Progenitor cell of endocrine pancreas (in vitro differentiated cells): ENCODE measurements around the gene PTPRK. TPM values are rescaled to one million over a fixed set of nuclear protein-coding genes. Genes with fewer than 3 reads are reported as not detected.
"Not testable (repeated sequence)": the region's sequence is repeated elsewhere in the genome, so short reads cannot be mapped to it uniquely, and the experiment has no call there.

Experiments used
- DNase-seq: peaks from one replicate; pipeline ENCODE4 v3.0.0; 2021; ENCODE audit warnings: low spot score; ENCODE audit not compliant: unreplicated experiment
- H3K27ac Mint-ChIP-seq: 2 replicates; pipeline ENCODE4 v1.8.0; 2021; ENCODE audit warnings: mild to moderate bottlenecking, moderate library complexity, mixed read lengths
- H3K27me3 Mint-ChIP-seq: 2 replicates; pipeline ENCODE4 v1.8.0; 2021; ENCODE audit warnings: mixed read lengths
- H3K36me3 Mint-ChIP-seq: 2 replicates; pipeline ENCODE4 v1.8.0; 2022; ENCODE audit warnings: mixed read lengths; ENCODE audit not compliant: insufficient read depth
- H3K4me1 Mint-ChIP-seq: 2 replicates; pipeline ENCODE4 v1.8.0; 2021; ENCODE audit warnings: low read depth, mixed read lengths
- H3K4me3 Mint-ChIP-seq: 2 replicates; pipeline ENCODE4 v1.8.0; 2021; ENCODE audit warnings: low read depth, mild to moderate bottlenecking, moderate library complexity, mixed read lengths
- H3K9me3 Mint-ChIP-seq: 2 replicates; pipeline ENCODE4 v1.8.0; 2021; ENCODE audit warnings: low read depth, mixed read lengths
- total RNA-seq: library from RNA; stranded (reverse); gene quantifications from 2 replicates; pipeline ENCODE4 v1.2.1, GENCODE V29; 2021
- TF ChIP-seq, protein P1 (sequence below): fragments of 200-600 bp; sonication (generic); IDR thresholded peaks from one replicate; pipeline ENCODE4 v1.5.0; 2021; ENCODE audit warnings: antibody characterized with exemption, mild to moderate bottlenecking; ENCODE audit not compliant: unreplicated experiment

PTPRK gene
- total RNA-seq, 1 donor from 2014 or later: 86.2 TPM

DNA sequence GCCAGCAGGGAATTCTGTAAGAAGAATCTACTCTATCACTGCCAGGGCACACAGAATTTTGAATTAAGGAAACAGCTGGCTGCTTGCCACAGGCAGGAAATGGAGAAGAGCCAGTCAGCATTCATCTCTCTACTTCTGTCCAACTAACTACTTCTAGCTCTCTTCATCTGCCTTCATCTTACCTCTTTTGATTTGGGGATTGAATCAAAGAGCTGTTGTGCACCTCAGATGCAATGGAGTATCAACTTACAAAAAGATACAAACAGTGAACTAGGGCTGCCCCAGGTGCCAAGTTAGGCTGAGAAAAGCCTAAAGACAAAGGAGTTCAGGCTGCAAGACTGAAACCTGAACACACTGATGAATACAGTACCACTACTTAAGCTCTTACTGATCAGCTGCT lies 82.0 kb downstream of the PTPRK start:
- H3K4me1 Mint-ChIP-seq: peaks cover 9% of the 10 kb centered on the region
- no peak for DNase-seq
- H3K36me3 Mint-ChIP-seq: peaks cover 3% of the 10 kb centered on the region
- TF ChIP-seq, protein P1, sequence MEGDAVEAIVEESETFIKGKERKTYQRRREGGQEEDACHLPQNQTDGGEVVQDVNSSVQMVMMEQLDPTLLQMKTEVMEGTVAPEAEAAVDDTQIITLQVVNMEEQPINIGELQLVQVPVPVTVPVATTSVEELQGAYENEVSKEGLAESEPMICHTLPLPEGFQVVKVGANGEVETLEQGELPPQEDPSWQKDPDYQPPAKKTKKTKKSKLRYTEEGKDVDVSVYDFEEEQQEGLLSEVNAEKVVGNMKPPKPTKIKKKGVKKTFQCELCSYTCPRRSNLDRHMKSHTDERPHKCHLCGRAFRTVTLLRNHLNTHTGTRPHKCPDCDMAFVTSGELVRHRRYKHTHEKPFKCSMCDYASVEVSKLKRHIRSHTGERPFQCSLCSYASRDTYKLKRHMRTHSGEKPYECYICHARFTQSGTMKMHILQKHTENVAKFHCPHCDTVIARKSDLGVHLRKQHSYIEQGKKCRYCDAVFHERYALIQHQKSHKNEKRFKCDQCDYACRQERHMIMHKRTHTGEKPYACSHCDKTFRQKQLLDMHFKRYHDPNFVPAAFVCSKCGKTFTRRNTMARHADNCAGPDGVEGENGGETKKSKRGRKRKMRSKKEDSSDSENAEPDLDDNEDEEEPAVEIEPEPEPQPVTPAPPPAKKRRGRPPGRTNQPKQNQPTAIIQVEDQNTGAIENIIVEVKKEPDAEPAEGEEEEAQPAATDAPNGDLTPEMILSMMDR: no peak
- no peak overlapping the region for H3K4me3 Mint-ChIP-seq
- no peaks in the 10 kb centered on the region for H3K27me3 Mint-ChIP-seq
- H3K27ac Mint-ChIP-seq: no peak overlapping the region
- H3K9me3 Mint-ChIP-seq: peaks cover 4% of the 10 kb centered on the region

DNA sequence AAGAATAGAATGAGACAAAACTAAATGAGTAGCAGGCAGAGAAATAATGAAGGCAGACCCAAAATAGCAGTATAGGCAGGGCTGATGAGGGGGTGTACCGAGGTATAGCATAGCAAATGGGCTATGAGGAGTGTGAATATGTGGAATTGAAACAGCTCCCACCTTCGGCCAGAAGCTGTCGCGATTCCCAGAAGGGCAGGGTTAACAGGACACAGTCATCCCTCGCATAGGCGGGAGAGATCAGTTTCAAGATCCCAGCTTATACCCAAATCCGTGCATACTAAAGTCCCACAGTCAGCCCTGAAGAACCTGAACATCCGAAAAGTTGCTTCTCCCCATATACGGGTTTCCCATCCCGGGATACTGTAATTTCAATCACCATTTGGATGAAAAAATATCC lies 82.7 kb downstream of the PTPRK start:
- TF ChIP-seq, protein P1: no peak
- no peak overlapping the region for H3K4me3 Mint-ChIP-seq
- peaks cover 4% of the 10 kb centered on the region for H3K9me3 Mint-ChIP-seq
- peak overlapping the region; percentile 29 for H3K27ac Mint-ChIP-seq
- DNase-seq: no peak
- peaks cover 5% of the 10 kb centered on the region for H3K4me1 Mint-ChIP-seq
- H3K27me3 Mint-ChIP-seq: no peaks in the 10 kb centered on the region
- H3K36me3 Mint-ChIP-seq: peaks cover 3% of the 10 kb centered on the region

DNA sequence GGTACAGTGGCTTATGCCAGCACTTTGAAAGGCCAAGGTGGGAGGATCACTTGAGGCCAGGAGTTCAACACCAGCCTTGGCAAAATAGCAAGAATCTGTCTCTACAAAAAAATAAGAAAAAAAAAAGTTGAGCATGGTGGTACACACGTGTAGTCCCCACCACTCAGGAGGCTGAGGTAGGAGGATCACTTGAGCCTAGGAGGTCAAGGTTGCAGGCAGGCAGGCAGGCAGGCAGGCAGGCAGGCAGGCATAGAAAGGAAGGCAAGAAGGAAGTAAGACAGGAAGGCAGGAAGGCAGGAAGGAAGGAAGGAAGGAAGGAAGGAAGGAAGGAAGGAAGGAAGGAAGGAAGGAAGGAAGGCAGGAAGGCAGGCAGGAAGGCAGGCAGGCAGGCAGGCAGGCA lies 85.6 kb downstream of the PTPRK start:
- not testable (repeated sequence) for H3K4me3 Mint-ChIP-seq

DNA sequence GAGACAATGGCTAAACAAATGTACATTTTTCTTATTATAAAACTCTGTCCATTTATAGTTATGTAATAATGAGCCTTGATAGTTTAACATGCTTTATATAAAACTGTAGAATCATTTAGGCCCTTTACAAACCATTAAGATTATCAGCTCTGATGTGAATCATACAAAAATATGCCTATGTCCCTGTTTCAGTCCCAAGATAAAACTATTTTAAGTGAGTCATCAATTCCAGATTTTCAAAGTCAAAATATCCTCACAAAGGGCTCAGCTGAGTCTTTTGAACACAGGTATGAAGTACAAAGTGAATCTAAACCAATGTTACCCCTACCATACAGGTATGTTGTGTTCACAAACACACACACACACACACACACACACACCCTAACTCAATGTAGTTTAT lies 88.0 kb downstream of the PTPRK start:
- Mint-ChIP-seq H3K4me1 (peaks cover 4% of the 10 kb centered on the region), H3K36me3 (peaks cover 2% of the 10 kb centered on the region), H3K4me3 (no peak overlapping the region), H3K27ac (no peak overlapping the region), H3K9me3 (no peaks in the 10 kb centered on the region), H3K27me3 (no peaks in the 10 kb centered on the region)
- no peak for DNase-seq
- TF ChIP-seq, protein P1: no peak

More for the DNA sequence above, 85.6 kb downstream of the PTPRK start:
- not testable (repeated sequence) for H3K36me3 Mint-ChIP-seq, H3K27me3 Mint-ChIP-seq, H3K9me3 Mint-ChIP-seq, H3K4me1 Mint-ChIP-seq, DNase-seq
- H3K27ac Mint-ChIP-seq: peak overlapping the region; percentile 41

DNA sequence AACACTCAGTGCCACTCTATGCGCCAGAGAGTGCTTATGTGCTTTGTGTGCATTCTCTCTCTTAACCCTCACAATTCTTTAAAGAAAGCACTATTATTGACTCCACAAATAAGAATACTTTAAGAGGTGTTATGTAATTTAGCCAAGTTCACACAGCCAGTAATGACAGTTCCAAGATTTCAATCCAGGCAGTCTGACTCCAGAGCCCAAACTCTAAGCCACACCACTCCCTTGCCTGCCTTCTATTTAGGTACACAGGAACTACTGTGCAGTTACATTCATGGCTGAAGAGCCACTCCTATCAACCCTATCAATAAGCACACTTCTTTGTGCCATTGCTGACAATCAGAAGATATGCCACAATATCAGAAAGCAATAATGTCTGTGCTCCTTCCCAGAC lies 93.3 kb downstream of the PTPRK start:
- H3K27me3 Mint-ChIP-seq: no peaks in the 10 kb centered on the region
- no peaks in the 10 kb centered on the region for H3K9me3 Mint-ChIP-seq
- DNase-seq: no peak
- peaks cover 8% of the 10 kb centered on the region for H3K4me1 Mint-ChIP-seq
- no peaks in the 10 kb centered on the region for H3K36me3 Mint-ChIP-seq
- no peak overlapping the region for H3K4me3 Mint-ChIP-seq
- TF ChIP-seq, protein P1: no peak
- peak overlapping the region; percentile 59 for H3K27ac Mint-ChIP-seq

DNA sequence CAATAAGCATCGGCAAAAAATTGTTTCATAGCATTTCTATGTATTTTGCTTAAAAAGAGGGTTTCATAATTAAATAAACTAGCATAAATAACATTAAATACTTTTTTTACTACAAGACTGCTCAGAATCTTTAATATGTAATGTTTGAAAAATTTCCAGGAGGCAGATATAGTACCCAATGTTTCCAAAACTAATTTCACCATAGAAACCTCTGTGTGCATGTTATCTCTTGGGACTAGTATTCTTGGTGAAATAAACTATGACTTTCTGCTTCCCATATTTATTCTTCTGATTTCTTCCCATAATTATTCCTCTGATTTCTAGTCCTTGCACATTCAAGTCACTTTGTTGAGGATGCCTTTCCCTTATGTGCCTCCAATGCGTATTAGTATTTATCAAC lies 94.5 kb downstream of the PTPRK start:
- Mint-ChIP-seq H3K4me1 (peaks cover 14% of the 10 kb centered on the region), H3K4me3 (no peak overlapping the region), H3K27ac (no peak overlapping the region), H3K9me3 (no peaks in the 10 kb centered on the region), H3K27me3 (no peaks in the 10 kb centered on the region), H3K36me3 (no peaks in the 10 kb centered on the region)
- TF ChIP-seq, protein P1: no peak
- no peak for DNase-seq
